HG03139 (cell line): ENCODE measurements around the gene SLC16A12.
"Not testable (repeated sequence)": the region's sequence is repeated elsewhere in the genome, so short reads cannot be mapped to it uniquely, and the experiment has no call there.

Source experiments
- ATAC-seq: cut with Tn5 transposase; IDR thresholded peaks from one replicate; pipeline ENCODE4 v1.9.1; 2021; ENCODE audit not compliant: unreplicated experiment

Gene SLC16A12

DNA sequence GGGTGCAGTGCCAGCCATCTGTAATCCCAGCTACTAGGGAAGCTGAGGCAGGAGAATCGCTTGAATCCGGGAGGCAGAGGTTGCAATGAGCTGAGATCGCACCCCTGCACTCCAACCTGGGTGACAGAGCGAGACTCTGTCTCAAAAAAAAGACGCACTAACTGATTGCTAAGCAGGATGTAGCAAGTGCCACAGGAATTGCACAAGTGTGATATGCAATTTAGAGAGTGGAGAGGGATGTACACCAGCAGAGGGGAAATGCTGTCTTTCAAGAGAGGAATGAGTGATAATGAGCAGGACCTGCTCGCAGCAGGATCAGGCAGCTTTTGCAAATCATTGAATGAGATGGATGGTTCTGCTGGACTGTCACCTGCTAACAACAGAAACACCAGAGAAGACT is 13.3 kb upstream of the SLC16A12 start:
- no peak for ATAC-seq

DNA sequence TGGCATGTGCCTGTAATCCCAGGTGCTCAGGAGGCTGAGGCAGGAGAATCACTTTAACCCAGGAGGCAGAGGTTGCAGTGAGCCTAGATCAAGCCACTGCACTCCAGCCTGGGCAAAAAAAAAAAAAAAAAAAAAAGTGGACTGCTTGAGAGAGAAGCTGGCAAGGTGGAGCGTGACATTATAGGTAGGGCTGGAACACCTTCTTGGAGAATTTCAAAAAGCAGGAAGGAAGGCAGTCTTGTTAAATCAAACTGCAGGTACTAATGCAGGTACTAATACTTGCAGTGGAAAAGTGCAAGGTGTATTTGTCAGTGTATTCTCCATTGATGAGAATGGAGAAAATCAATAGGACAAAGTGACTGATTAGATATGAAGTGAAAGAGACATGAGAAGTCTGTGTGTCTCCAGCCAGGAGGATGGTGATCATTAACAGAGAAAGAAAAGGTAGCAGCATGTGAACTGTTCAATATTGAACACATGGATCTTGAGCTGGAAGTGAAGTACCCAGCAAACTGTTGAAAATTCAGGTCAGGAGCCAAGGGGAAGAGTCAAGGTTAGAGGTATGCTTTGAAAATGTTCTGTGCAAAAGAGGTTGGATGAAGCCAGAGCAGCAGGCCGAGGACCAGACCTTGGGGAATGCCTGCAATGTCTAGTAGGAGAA is 12.6 kb upstream of the SLC16A12 start:
- ATAC-seq, result no peak

DNA sequence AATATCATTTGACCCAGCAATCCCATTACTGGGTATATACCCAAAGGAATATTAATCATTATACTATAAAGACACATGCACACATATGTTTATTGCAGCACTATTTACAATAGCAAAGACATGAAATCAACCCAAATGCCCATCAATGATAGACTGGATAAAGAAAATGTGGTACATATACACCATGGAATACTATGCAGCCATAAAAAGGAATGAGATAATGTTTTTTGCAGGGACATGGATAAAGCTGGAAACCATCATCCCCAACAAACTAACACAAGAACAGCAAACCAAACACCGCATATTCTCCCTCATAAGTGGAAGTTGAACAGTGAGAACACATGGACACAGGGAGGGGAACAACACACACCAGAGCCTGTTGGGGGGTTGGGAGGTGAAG is 11.3 kb upstream of the SLC16A12 start:
- not testable (repeated sequence) for ATAC-seq

DNA sequence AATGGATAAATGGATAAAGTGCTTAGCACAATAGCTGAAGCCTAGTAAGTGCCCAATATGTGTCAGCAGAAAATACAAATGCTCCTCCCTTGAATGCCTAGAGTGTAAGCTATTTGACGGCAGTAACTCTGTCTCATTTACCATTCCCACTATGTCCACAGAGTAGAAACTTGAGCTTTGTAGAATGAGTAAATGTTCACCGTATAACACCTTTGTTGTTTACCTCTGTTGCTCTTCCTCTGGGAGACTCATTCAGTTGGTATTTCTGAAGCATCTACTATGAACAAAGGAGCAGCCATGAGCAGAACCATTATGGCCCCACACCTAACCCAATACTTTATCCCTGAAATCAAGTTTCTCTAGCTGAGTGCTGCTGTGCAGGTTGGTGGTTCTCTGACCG is 8.4 kb upstream of the SLC16A12 start:
- no peak for ATAC-seq

DNA sequence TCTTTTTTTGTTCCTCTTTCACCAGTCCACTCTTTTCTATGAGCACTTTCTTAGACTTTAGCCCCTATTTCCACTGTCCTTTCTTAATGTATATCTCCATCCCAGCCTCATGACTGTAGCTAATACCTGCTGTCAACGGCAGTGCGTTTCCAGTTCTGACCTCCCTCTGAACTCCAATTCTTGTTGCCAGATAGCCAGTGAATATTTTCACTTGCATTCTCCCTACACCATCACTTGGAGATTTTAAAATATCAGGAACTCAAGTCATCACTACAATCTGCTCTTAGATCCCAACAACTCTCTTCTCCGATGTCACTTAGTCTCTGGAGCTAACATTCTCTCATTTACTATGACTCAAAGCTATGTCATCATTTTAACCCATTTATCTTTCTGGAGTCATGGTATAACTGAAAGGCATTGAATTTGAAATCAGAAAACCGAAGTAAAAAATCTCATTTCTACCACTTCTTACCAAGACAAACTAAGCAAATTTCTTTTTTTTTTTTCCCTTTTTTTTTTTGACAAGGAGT is 5.1 kb upstream of the SLC16A12 start:
- ATAC-seq, result no peak

DNA sequence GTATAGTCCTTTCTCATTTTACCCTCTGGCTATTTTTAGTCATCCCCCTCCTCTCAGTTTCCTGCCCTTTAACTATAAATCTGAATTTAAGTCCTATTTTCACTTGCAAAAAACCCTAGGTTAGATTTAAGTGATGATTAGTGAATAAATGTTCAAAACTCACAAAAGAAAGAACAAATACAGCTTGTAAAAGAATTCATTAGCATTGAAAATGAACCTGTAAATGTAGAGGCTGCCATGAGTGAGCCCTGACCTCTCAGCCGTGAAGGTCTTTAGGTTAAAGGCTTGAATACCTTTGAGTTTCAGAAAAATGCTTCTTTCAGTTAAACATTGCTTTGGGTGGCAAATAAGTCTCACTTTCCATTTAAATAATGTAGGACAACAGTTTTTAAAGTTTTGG is 2.0 kb upstream of the SLC16A12 start:
- no peak for ATAC-seq

DNA sequence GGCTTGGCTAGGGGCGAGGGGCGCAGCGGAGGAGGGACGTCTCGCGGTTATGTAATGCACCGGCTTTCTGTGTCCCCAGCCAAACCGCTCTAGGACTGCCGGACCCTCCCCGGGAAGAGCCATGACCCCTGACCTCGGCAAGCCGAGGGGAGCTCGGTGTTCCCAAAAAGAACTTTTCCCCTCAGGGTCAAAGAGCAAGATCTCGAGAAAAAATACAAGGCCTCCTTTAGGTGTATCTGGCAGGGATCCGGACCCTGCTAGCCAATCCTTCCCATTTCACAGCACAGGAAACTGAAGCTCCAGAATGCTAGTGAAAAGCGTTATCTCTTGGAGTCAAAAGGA is 590 bp upstream of the SLC16A12 start:
- no peak for ATAC-seq

DNA sequence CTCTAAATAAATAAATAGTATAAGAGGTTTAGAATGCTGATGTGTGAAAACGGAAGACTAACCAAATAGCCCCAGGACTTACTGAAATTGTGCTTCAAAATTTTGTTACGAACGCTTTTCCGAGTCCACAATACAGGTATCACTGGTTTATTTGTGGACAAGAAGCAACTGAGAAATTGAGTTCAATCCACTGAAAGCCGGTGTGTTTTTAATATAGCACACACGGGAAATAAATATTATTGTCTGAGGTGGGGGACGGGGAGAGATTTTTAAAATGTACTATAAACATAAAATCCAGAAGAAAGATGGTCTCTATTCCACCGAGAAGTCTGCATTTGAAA is 598 bp downstream of the SLC16A12 start:
- ATAC-seq, result no peak

DNA sequence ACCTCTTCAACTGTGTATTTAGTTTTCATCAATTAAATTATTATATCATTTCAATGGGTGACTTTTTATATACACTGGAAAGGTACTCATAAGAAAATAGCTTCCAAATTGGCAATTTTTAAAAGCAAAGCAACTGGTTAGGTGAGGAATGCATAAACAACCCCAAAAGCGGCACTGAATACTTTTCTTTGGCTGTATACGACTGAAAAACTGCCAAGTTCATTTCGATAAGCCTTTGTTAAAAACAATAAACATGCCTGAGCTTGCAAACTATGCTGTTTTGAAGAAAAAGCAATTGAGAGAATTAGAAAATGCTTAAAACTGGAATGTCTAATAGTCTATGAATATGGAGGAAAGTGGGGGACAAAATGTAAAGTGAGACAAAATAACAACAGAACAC is 2.9 kb downstream of the SLC16A12 start:
- ATAC-seq, result no peak

DNA sequence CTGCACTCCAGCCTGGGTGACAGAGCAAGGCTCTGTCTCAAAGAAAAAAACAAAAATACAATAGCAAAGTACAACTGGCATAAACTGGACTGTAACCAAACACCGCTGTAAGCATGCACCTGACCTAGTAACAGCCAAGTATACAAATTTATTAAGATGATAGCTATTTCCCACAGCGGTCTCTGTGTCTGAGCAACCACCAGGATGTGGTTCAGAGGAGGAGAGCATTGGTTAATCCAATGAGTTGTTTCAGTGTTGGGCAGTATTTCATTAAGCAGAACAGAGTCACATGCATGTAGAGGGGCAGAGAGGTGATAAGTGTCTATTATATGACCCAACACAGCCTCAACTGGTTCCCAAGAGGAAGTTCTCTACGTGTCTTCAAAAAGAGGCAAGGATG is 4.0 kb downstream of the SLC16A12 start:
- no peak for ATAC-seq

DNA sequence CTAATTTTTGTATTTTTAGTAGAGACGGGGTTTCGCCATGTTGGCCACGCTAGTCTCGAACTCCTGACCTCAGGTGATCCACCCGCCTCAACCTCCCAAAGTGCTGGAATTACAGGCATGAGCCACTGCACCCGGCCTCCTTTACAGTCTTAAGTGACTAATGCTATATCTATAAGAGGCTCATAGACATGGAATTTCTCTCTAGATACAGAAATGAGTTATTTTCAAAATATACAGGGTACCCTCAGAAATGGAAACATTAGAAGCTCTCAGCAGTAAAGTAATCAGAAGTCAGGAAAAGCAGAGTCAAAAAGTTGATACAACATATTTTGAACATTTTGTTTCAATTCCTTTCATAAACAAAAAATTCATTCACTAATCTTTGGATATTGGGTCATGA is 5.7 kb downstream of the SLC16A12 start:
- not testable (repeated sequence) for ATAC-seq

DNA sequence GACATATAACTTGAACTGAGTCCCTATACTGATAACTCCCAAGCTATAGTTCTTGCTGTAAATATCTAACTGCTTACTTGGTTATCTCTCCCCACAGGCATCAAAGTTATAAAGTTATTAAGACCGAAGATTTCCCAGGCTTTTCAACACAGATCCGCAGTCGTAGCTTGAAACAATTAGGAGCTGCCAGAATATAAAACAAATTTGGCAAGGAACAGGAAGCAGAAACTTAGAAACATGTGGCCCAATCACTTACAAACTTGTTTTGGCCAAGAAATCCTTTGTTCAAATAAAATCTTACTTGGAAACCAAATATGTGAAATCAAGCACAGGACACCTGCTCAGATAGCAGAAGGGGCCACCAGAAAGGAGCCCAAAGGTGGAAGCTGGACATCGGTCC is 9.0 kb downstream of the SLC16A12 start:
- ATAC-seq, result no peak

DNA sequence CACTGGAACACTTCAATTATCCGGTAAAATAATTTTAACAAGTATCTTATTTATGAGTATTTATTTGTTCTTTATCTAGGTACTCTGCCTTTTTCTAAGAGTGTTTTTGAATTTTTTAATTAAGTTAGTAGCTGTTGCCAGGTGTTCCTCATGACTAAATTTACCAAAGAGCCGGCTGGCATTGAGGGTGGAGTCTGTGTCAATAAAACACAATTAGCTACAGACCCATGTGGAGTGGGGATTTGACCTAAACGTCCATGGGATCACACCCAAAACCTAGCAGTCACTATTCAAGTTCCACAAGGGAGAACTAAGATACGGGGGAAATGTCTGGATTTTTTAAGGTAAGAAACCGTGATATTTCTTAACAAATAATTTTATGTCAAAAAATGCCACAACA is 9.8 kb downstream of the SLC16A12 start:
- ATAC-seq, result no peak

DNA sequence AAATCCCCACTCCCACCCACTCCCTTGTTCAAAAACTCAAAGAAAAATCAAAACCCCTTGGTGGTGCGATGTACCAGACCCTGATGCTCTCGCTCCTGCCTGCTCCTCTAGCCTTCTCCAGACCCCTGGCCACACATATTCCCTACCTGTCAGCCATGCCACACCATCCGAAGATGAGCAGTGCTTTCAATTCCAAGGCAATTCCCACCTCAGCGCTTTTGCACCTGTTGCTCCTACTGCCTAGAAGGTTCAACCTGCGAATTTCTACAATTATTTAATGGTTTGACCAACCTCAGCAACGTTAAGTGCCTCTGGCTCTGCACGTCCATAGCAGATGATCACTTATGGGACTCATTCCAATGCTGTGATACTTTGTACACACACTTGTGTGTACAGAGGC is 11.1 kb downstream of the SLC16A12 start:
- no peak for ATAC-seq

DNA sequence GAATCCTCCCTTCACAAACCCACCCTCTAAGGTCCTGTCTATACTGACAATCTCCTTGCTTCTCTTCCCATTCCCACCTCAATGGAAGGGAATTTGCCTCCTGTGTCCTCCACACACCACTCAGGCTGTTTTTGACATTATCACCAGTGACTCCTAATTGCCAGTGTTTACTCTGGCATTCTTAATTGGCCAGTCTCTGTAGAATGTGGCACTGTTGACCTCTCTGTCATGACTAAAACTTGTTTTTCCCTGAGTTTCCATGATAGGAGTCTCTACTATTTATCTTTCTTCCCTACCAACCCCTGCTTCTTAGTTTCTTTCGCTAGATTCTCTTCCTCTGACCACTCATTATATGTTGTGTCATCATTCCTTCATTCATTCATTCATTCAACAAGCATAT is 12.1 kb downstream of the SLC16A12 start:
- ATAC-seq, result no peak

DNA sequence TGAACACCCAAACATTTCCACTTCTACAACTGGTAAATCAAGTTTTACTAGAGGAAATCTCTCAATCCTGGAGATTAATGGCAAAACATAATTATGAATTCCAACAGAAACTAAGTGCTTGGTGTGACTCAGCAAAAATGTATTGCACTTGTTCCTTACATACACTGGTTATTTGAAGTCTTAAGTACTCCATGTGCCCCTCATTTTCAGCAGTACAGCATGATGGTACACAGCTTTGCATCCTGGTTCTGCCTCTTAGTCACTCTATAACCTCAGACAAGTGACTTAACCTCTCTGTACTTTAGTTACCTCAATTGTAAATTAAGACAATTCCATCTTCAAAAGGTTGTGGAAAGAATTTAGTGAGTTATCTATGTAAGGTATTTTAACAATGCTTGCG is 12.9 kb downstream of the SLC16A12 start:
- ATAC-seq, result no peak

DNA sequence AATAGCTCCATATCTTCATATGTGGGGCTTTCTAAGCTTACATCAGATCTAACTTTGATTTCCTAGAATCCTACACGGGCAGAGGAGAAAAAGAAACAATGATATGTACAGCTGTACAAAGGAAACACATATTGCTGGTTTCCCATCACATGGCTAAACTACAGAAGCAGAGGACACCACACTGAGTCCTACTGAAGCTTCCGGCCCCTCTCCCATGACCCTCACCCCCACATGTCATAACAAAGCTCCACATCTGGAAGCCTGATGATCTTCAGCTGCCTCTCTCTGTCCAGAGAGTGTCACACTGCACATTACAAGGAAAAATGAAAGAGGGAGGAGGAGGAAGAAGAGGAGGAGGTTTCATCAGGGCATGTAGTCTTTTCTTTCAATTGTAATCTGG is 14.0 kb downstream of the SLC16A12 start:
- ATAC-seq, result no peak

DNA sequence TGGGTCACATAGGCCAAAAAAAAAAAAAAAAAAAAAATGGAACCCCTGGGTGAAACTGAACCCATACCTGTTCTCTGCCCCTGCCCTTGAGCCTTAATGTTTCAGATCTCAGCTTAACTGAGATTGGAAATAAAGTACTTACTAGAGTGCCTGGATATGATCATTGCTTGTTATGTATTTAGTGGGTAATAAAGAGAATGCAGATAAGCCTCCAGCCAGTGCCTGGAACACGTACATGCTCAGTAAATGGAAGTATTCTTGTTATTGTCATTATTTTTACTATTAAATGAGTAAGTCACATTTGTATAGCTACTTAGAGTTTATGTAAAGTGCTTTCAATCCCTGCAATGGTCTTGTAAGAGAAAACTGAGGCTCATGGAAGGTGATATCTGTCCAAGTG is 14.7 kb downstream of the SLC16A12 start:
- ATAC-seq, result no peak

DNA sequence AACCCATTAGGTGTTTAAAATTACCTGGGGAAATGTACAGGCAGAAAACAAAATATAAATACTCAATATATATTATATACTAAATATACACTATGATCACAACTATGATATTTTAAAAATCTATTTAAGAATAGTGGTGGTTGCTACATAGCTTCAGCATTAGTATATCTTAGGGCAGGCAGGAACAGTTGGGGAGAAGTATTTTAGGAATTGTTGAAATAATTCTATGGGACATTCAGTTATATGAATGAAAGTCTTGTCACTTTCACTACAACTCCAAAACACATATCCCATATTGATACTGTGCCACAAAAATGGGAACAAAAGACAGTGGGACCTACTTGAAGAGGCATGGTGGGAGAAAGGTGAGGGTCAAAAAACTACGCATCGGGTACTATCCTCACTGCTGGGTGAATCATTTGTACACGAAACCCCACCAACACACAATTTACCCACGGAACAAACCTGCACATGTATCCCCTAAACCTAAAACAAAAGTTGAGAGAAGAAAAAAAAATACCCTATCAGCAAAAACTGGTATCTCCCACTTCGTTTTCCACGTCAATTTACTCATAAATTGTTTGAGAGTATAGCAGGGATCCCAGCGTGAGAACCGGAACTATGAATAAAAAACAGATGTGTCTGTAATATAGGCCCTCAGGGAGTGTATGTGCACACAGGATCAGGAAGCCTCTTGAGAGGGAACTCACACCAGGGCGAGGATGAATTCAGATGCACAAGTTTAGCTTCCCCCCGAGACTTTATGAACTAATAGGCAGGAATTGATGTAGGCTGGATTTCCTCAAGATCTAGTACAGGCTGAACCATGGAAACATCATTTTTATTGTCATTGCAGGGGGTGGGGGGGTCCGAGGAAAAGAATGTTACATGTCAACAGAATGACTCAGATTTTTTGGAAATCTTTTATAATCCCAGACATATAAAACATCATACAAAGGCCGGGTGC is 16.2 kb downstream of the SLC16A12 start:
- ATAC-seq, result no peak

DNA sequence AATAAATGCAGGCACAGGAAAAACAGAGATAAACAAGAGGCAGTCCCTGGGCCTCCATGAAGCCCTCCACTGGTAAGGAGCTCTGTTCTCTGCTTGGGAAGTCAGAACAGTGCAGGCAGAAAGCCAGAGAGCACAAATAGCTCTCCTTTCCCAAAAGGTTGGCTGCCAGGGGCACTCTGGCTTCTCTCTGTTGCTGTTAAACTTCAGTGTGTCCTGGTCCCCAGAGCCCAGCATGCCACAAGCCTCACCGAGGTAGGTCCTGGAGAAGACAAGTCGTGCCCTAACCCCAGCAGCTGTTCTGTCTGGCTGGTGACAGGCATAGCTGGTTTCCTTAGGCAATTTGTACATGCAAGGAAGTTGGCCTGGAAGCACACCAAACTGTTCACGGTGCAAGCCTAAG is 17.3 kb downstream of the SLC16A12 start:
- ATAC-seq, result no peak

DNA sequence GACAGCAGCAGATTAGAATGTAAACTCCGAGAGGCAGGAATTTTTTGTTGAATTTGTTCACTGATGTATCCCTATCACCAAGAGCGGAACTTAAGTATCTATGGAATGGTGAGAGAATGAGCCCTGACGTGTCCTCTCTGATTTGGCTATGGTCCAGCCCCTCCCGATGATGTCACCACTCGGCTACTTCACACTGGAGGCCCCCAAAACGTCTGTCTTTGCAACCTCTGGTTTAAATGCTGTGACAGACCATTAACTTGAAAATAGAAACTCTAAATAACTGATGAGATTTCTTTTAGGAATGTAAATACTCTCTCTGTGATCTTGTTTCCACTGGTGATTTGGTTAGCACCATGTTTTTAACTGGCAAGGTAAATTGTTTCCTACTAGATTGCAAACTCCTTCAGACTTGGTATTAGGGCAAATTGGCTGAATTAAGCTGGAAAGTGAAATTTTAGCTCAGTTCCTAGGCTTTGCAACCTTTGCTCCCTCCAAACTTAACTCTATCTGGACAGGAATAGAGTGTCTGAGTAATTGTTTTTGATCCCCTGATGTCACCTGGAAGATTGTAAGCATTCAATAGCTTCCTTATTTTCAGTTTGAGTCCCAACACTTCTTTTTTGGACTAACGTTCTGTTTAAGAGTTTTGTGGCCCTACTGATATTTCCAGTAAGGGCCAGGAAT is 19.1 kb downstream of the SLC16A12 start:
- no peak for ATAC-seq
